NCI-H69 (cell line): ENCODE data around the gene DLGAP1.
"Not testable (repeated sequence)": the region's sequence is repeated elsewhere in the genome, so short reads cannot be mapped to it uniquely, and the experiment has no call there.

Experiments
- DNase-seq: peaks from one replicate; lab custom pipeline; 2025; lab: John Stamatoyannopoulos, UW

Gene DLGAP1

DNA sequence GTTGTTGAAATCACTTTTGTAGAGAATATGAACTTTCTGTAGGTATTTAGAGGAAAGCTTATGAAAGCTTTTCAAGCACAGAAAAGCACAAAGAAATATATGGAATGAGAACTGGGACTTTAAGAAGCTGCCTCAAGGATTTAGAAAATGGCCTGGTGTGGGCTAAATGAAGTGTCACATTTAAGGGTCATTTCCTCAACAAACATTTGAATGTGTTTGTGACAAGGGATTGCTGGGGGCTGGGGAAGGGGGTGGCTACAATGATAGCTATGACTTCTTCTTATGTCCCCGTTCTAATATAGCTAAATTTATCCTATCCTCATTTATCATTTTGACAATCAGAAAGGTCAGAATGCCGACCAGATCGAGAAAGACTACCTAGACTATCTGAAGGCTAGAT lies 69.2 kb downstream of the DLGAP1 start:
- DNase-seq = no peak

GRCh38 chr18:4384932-4385331 lies 70.2 kb downstream of the DLGAP1 start:
- DNase-seq = no peak

DNA sequence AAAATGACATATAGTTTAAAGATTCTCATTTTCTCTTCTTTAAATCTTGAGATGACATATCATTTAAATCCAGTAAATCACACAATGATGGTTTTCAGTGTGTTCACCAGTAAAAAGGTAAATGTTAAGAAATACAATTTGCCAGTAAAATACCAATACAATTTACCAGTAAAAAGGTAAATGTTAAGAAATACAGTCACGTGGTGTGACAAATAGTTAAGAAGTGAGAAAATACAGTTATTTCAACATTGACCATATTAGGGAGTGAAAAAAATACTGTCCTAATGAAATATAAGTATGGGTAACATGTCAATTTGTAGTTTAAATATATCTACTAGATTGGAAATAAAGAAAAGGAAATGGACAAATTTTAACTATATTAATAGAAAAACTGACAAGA lies 80.5 kb downstream of the DLGAP1 start:
- no peak for DNase-seq

DNA sequence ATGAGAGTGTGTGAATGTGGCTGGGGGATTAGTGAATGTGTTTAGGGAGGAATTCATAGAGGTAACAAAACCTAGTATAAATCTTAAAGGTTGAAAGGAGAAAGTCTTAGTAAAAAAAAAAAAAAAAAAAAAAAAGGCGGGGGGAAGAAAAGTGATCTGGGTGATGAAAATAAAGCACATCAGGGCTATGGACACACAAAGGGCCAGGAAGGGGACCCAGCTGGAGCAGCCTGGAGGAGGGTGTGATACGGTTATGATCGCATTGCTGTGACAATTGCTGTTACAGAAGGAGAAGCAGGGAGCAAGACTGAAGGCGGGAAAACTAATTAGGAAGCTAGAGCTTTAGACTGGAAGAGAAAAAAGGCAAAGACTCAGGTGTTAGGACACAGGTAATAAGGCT lies 85.4 kb downstream of the DLGAP1 start:
- peak; percentile 67 for DNase-seq

- no peak for DNase-seq
Observed at GRCh38 chr18:4360221-4360715, 94.8 kb downstream of the DLGAP1 start.

DNA sequence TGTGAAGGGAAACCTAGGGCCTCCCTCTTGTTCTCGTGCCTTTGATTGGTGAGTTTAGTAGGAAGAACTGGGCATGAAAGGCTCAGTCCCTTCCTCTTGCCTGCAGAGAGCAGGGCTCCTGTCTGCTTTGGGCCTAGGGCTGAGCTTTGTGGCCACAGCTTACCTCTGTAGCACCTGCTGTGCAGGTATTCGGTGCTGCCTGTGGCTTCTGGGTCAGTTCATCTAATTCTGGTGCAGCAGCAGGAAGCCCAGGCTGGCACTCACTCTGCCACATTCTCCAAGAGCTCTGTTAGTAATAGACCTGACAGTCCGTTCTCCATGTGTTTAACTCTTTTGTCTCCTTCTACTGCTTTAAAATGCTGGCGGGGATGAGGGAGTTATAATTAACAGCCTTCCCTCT lies 96.5 kb downstream of the DLGAP1 start:
- DNase-seq = no peak

DNA sequence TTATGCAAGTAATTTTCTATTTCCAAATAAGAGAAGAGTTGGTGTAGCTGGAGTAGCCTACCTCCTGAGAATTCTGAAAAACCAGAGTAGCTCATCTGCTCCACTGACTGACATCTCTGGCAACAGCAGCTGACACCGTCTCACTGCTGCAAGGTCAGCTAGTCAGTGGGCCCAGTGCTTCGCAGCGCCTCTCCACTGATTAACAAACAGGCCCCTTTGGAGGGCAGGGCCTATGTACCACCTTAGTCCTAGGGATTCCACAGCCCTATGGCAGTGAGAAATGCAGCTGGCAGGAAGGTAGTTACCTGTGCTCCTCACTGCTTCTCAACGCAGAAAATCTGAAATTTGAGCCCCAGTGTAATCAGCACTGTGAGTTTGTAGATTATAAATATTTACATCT lies 97.5 kb downstream of the DLGAP1 start:
- peak; percentile 41 for DNase-seq

DNA sequence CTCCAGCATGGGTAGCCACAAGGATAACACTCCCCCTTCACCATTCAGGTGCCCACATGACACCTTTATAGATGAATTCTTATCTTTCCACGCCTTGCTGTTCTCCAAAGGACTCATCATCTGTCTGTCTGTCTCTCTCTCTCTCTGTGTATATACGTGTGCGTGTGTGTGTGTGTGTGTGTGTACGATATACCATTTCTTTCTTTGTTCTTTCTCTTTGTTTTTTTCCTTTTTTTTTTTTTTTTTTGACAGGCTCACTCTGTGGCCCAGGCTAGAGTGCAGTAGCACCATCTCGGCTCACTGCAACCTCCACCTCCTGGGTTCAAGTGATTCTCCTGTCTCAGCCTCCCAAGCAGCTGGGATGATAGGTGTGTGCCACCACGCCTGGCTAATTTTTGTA lies 98.2 kb downstream of the DLGAP1 start:
- no peak for DNase-seq

DNA sequence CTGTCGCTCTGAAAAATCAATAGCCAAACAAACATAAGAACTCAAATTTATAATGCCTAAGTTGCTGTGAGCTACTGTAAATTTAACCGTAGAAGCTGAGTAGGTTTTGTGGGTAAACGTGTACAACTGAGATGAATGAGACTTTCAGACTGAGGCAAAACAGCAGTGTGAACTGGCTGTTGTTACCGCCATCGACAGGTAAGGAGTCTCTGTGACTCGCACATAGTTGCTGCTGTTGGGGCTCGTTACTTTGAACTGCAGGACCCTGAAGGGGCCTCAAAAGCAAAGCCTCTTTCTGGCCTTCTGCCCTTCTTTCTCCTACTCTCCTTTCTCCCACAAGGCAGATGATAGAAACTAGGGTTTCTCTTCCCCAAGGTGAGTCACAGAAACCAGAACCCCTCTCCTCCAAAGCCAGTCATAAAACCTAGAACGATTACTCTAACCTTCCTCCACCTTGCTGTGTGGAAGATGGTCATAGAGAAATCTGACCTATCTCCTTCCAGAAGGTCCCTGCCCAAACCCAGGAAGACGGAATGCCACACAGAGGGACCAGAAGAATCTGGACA lies 101.2 kb downstream of the DLGAP1 start:
- peak; percentile 26 for DNase-seq

DNA sequence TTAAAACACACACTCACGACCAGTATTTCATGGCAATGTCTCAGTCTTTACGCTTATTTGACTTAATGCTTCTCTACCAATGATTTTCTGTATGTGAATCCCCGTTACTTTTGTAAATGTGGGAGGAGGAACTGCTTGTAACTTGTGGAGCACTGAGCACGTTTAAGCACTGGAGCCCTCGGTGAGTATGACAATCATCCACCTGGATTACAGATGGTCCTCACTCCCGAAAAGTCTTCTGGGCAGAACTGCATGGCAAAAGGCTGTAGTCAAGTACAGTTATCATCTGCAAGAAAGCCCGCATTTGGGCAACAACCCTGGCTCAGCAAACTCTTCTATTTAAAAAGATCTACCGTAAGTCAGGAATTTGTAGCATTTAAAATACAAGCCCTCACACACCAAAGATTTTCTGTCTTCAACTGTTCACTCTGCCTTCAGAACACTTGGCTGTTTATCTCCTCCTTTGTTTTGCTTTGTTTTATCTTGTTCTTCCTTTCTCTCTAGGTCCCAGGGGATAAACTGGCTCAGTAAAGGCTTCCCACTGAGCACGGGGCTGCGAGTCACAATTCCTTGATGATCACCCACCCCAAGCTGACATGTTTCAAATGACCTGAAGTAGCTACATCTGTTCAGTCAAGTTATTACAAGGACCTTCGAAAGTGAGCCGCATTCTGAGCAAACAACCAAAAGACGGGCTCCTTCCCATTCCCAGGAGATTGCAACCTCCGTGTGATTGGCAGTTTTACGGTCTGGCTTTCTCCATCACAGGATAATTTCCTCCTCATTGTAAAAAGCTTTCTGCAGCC lies 102.2 kb downstream of the DLGAP1 start:
- DNase-seq = peak; percentile 92

GRCh38 chr18:4351005-4351404 lies 104.1 kb downstream of the DLGAP1 start:
- DNase-seq = peak; percentile 47

DNA sequence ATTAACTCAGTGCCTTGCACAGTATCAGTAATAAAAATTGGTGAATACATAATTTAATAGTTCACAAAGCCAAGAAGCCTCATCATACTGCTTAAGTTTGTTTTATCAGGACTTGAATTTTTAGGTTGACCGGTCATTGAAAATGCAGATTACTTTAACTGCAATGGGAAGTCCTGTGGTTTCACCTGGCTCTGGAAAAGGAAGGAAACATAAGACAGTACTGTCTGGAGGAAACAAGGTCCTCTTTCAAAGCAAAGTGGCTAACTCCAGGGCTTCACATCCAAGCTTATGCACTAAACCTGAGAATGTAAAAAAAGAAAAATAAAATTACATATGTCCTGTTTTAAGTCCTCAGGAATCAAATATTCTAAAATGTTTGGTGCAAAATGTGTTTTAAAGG lies 119.7 kb downstream of the DLGAP1 start:
- DNase-seq = no peak

GRCh38 chr18:4333043-4333442 lies 122.1 kb downstream of the DLGAP1 start:
- no peak for DNase-seq

DNA sequence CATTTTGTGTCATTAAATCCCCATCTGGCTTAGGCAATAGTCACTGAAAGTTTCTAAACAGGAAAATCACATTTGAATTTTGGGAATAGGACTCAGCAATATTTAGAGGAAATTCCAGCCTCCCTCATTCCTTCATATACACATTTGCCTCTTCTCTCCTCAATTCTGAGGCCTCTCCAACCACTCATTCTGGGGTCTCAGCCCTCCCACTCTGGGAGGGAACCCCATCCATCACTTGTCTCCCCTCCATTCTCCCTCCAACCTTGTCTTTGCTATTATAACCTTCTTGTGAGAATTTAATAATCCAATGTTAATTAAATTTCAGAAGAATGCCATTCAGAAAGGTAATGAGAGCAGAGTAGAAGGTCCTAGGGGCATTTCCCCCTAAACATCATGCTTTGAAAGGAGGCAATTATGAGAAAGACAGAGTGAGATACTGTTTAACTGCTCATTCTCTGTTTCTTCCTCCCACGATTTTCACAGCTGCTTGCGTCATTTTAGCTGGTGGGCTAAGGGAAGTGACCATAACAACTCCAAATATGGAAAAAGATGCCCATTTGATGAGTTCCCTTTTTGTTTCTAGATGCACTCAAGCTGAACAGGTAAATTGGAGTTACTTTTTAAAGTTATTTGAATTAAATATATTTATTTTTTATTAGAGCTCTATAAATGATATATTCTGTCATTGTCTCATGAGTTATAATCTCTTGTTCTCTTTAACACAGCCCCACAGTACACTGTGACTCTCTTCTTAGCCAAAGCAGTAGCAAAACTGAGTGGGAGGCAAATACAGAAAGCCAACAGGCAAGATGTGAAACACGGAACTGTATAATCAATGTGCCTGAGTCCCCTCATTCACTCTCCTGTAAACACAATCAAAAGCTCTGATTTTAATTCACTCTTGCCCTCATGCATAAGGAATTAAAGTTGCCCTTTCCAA lies 135.1 kb downstream of the DLGAP1 start:
- peak; percentile 18 for DNase-seq

DNA sequence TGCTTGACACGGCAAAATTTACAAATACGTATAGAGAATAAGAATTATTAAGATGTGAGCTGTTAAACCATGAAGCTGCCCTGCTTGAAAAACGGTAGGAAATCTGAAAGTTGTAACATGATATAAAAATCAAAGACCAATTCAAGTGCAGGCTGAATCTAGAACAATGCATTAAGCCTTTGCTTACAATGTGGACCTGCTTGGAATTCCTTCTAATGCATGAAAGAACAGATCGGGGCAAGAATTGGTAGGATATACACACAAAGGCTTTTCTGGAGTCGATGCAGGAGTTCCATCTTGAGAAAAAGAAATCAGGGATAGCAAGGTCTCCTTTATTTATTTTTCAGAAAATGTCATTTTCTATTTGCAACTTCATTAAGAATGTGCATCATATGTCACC lies 136.8 kb downstream of the DLGAP1 start:
- no peak for DNase-seq

DNA sequence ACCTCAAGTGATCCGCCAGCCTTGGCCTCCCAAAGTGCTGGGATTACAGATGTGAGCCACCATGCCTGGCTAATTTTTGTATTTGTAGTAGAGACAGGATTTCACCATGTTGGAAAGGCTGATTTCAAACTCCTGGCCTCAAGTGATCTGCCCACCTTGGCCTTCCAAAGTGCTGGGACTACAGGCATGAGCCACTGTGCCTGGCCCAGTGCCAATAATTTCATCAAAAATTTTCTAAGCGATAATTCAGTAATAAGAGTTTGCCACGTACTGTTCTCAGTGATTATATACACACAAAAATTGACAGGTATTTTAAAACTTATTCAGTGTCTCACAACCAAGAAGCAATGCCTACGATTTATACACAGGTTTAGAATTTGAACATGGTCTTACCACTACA lies 143.2 kb downstream of the DLGAP1 start:
- not testable (repeated sequence) for DNase-seq

DNA sequence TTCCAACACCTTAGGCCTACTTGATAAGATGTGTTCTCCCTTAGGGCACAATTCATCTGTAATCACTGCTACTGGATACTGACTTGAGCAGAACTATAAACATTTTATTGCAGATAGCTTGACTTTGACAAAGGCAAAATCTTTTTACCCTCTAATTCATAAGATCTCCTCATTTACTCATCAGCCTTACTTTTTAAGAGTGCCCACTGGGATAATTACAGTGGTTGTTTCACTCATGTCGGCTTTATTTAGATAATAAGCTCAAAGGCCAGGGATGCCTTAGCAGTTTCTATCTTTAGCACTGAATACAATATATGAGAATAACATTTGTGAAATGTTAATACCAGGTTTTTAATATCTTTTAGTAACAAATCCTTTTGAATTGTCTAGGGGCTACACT lies 144.0 kb downstream of the DLGAP1 start:
- DNase-seq = peak; percentile 86

DNA sequence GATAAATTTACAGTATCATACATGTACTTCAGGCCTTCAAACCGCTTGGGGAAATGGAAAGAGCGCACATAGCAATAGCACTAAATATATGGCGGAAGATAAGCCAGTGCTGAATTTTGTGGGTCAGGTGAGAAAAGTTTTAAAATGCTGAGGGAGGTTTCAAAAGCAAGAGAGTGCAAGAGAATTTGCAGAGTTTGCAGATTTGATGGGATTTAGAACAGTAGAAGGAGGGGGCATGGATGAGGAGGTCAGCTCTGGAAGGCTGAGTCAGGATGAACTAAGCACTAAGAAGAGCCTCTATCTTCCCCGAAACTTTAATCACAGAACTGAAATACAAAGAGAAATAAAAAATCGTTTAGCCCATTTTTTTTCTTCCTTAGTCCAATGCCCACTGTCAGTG lies 145.9 kb downstream of the DLGAP1 start:
- no peak for DNase-seq

GRCh38 chr18:4308576-4308975 lies 146.5 kb downstream of the DLGAP1 start:
- DNase-seq = no peak

- DNase-seq = no peak
Observed at GRCh38 chr18:4299395-4299794, 155.7 kb downstream of the DLGAP1 start.

- DNase-seq = no peak
Observed at GRCh38 chr18:4293337-4293736, 161.8 kb downstream of the DLGAP1 start.

GRCh38 chr18:4292696-4293095 lies 162.4 kb downstream of the DLGAP1 start:
- no peak for DNase-seq

DNA sequence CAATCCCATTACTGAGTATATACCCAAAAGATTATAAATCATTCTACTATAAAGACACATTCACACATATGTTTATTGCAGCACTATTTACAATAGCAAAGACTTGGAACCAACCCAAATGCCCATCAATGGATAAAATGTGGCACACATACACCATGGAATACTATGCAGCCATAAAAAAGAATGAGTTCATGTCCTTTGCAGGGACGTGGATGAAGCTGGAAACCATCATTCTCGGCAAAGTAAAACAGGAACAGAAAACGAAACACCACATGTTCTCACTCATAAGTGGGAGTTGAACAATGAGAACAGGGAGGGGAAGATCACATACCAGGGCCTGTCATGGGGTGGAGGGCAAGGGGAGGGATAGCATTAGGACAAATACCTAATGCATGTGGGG lies 167.8 kb downstream of the DLGAP1 start:
- not testable (repeated sequence) for DNase-seq
